Subcutaneous abdominal adipose tissue (tissue), 5 donors: ENCODE results near the gene CLDN19.

Experiments used
- H3K27ac ChIP-seq: one replicate; pipeline ENCODE4 v1.7.0; 2013; ENCODE audit warnings: low read depth, mild to moderate bottlenecking, inconsistent platforms, low read length, moderate library complexity
- H3K27me3 ChIP-seq, 5 donors: one replicate each; pipeline ENCODE4 v1.7.0; 2013; ENCODE audit warnings: low read length in 5 of 5, inconsistent platforms in 1 of 5; ENCODE audit not compliant: control insufficient read depth in 5 of 5, insufficient read depth in 4 of 5
- H3K36me3 ChIP-seq, 5 donors: one replicate each; pipeline ENCODE4 v1.7.0; 2013; ENCODE audit warnings: low read length in 5 of 5; ENCODE audit not compliant: control insufficient read depth in 5 of 5, insufficient read depth in 5 of 5
- H3K4me1 ChIP-seq, 5 donors: one replicate each; pipeline ENCODE4 v1.7.0; 2013; ENCODE audit warnings: low read length in 5 of 5, mild to moderate bottlenecking in 3 of 5, moderate library complexity in 1 of 5; ENCODE audit not compliant: control insufficient read depth in 5 of 5, insufficient read depth in 5 of 5
- H3K4me3 ChIP-seq, 5 donors: one replicate each; pipeline ENCODE4 v1.7.0; 2013; ENCODE audit warnings: low read length in 5 of 5, low read depth in 1 of 5
- H3K9ac ChIP-seq, 5 donors: one replicate each; pipeline ENCODE4 v1.7.0; 2013; ENCODE audit warnings: low read length in 5 of 5, mild to moderate bottlenecking in 4 of 5, moderate library complexity in 3 of 5
- H3K9me3 ChIP-seq, 5 donors: one replicate each; pipeline ENCODE4 v1.7.0; 2013; ENCODE audit warnings: low read length in 5 of 5; ENCODE audit not compliant: control insufficient read depth in 5 of 5
- donor health status: healthy.
- donor health status: healthy.
- donor health status: healthy.
- donor health status: healthy.
- donor health status: healthy.

Gene CLDN19

DNA sequence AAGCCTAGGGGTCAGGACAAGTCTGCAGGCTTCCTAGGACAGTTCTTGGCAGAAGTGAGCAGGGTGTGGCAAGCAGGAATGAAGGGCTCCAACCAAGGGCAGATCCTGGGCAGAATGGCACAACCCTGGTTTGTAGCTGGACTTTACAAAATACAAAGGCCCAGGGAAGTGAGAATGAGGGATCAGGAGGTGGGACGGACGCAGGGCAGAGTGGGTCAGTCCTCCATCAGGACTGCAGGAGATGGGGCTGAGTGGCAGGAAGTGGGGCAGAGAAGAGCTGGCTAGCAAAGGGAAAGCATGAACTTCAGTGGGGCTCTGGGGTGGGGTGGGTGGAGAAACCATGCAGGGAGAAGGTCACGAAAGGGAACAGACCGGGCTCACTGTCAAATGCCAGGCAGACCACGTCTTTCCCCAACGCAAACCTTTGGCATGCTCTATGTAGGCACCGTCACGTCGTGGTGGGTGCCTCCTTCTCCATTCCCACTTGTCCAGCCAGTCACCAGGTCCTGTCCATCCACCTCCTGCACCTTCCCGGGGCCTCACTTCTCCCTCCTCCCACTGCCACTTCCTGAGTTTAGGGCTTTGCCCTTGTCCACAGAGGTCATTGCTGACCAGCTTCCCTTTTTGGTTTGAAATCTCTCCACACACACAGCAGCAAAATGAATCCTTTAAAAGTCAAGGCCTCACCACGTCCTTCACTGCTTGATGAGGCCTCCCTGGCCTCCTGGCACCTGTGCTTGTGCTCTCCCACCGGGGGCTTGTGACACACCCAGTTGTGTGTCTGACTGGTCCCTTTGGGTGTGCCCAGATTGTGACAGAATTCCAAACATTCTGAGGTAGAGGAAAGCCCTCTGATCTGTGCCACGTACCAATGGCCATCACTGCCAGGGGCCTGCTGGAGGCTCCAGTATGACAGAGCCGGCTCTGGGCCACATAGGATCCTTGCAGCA is 8.7 kb upstream of the CLDN19 start:
- H3K4me1 ChIP-seq = peaks cover 4 to 16% (median 12%) of the 10 kb centered on the region in 5 donors
- H3K9me3 ChIP-seq = no peaks in the 10 kb centered on the region
- H3K36me3 ChIP-seq = peaks cover 8 to 71% (median 66%) of the 10 kb centered on the region in 5 donors
- H3K27ac ChIP-seq = no peak overlapping the region
- no peak overlapping the region for H3K9ac ChIP-seq
- no peaks in the 10 kb centered on the region for H3K27me3 ChIP-seq
- no peak overlapping the region for H3K4me3 ChIP-seq

DNA sequence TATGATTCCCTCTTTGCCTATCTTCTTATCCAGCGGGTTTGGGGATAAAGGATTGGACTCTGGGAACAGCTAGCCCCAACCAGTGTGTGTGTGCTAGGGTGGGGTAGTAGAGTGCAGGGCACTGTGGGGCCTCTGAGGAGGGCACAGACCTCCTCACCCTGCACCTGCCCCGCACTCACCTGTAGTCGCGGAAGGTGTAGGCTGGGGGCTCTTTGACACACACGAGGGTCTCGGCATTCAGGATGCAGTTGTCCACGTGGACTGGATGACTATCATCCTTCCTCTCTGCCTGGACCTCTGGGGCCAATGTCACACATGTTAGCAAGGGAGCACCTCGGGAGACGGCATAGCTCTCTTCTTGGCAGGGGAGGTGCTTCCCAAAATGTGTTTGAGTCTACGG is 8.0 kb upstream of the CLDN19 start:
- H3K27ac ChIP-seq = no peak overlapping the region
- no peak overlapping the region for H3K4me3 ChIP-seq
- peaks cover 4 to 16% (median 12%) of the 10 kb centered on the region in 5 donors for H3K4me1 ChIP-seq
- H3K27me3 ChIP-seq = no peaks in the 10 kb centered on the region
- H3K9me3 ChIP-seq = no peaks in the 10 kb centered on the region
- no peak overlapping the region for H3K9ac ChIP-seq
- peaks cover 5 to 64% (median 60%) of the 10 kb centered on the region in 5 donors for H3K36me3 ChIP-seq

DNA sequence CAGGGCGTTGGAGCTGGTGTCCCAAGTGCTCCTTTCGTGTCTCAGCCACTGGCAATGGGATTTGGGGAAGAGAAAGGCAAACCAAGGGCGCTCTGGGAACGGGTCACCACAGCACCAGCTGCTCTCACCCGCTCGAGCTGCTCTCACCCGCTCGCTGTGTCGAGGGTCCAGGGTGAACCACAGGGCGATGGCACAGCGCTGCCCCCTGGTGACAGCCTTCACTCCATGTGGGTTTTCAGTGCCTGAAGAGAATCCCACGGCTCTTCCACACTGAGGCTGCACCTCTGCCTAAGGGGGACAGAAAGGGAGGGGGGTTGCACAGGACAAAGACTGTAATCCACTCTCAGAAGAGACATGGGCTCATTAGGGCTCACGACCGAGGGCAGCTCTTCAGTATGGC is 7.1 kb upstream of the CLDN19 start:
- H3K4me1 ChIP-seq = peaks cover 4 to 16% (median 12%) of the 10 kb centered on the region in 5 donors
- H3K27me3 ChIP-seq = no peaks in the 10 kb centered on the region
- H3K27ac ChIP-seq = no peak overlapping the region
- no peak overlapping the region for H3K4me3 ChIP-seq
- no peak overlapping the region for H3K9ac ChIP-seq
- H3K36me3 ChIP-seq = peaks cover 0 to 55% (median 53%) of the 10 kb centered on the region in 5 donors
- no peaks in the 10 kb centered on the region for H3K9me3 ChIP-seq

DNA sequence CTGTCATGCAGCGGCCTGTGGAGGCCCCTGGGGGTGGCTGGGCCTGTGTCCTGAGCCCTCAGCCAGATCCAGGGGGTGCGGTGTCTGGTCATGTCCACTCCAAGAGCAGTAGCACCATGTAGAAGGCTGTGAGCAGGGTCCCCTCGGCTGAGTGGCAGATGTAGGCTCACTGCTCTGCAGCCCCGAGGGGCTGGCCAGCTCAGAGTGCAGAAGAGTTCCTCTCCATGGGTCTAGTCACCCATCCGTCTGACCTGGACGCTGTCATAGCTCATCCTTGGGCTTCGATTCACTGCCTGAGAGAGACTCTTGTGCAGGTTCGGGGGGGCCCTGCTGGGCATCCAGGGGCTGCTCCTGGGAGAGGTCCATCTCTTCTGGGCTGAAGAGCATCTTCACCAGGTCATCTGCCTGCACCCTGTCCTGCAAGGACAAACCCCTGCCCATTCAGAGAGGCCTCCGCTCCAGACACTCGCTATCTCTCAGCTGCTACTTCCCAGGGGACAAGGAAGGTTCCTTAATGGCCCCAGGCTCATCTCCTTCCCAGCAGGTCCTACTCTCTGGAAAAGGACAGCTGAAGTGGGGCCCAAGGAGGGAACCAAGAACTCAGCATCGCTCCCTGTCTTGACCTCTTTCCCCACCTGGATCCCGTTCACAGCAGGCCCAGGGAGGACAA is 6.5 kb upstream of the CLDN19 start:
- no peak overlapping the region for H3K27ac ChIP-seq
- H3K36me3 ChIP-seq = peaks cover 0 to 49% (median 47%) of the 10 kb centered on the region in 5 donors
- no peaks in the 10 kb centered on the region for H3K9me3 ChIP-seq
- H3K9ac ChIP-seq = no peak overlapping the region
- no peaks in the 10 kb centered on the region for H3K27me3 ChIP-seq
- no peak overlapping the region for H3K4me3 ChIP-seq
- H3K4me1 ChIP-seq = peaks cover 4 to 16% (median 12%) of the 10 kb centered on the region in 5 donors

DNA sequence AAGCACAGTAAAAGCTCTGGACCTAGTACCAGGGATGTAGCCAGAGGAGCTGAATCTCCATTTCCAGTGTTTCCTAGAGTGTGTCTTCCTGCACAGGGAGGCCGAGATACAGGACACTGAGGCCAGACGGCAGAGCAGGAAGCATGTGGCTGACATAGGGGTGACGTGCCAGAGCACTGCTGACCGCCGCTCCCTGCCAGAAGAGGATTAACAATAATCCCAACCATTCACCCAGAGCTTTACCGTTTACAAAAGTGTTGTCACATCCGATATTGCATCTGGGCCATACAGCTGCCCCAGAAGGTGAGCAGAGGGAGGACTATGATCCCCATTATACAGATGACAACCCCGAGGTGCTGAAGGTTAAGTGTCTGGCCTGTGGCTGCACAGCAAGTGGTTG is 5.8 kb upstream of the CLDN19 start:
- H3K36me3 ChIP-seq = peaks cover 0 to 48% (median 47%) of the 10 kb centered on the region in 5 donors

DNA sequence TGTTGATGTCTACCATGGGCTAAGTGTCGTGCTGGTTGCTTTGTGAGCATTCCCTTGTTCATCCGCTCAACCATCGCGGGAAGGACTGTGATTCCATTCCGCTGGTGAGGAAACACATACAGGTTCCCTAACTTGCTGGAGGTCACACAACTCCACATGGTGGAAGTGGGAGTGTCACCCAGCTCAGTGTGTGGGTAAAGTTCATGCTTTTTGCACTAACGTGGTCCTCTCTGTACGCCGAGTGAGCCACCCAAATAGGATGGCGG is 4.0 kb upstream of the CLDN19 start:
- H3K27me3 ChIP-seq = no peaks in the 10 kb centered on the region
- no peak overlapping the region for H3K4me3 ChIP-seq
- no peak overlapping the region for H3K27ac ChIP-seq
- H3K9ac ChIP-seq = no peak overlapping the region
- H3K4me1 ChIP-seq = peaks cover 3 to 11% (median 10%) of the 10 kb centered on the region in 5 donors
- H3K9me3 ChIP-seq = no peaks in the 10 kb centered on the region
- peaks cover 0 to 36% (median 35%) of the 10 kb centered on the region in 5 donors for H3K36me3 ChIP-seq

More for the DNA sequence above, 5.8 kb upstream of the CLDN19 start:
- Histone ChIP-seq H3K27ac (no peak overlapping the region), H3K4me1 (peaks cover 4 to 16% (median 12%) of the 10 kb centered on the region in 5 donors), H3K9ac (no peak overlapping the region), H3K4me3 (no peak overlapping the region), H3K9me3 (no peaks in the 10 kb centered on the region), H3K27me3 (no peaks in the 10 kb centered on the region)

DNA sequence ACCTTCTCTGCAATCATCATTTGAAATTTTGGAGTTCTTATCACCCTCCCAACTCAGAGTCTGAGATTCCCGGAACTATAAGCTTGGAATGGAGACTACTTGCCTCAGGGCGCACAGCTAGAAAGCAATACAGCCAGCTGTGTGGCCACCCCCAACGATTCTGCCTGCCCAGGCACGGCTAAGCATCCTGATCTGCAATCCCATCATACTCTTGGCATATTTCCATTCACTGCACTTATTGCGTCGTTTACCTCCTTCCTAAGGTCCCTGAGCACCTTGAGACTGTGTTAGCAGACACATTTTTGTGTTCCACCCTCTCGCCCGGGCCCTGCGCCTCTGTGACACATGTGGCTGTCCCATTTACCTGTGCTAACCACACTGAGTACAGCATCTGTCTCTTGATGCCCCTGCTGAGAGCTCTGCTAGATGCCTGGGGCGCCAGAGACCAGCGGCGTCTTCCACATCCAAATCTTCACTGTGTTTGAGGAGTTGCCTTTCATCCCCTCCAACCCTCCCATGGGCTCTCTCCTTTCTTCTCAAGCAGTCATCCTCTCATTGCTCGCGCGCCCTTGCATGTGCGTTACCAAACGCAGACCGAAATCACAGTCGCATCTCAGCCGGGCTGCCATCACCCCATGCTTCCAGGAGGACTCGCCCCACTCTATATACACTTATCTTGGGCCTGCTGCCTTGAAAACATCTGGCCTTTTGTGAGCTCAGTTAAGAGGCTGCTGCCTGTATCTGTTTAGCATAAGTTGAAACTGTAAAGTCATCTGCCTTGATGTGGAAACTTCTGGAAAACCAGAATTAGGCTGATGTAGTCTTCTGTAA is 3.5 kb upstream of the CLDN19 start:
- Histone ChIP-seq H3K4me3 (no peak overlapping the region), H3K36me3 (peaks cover 0 to 31% (median 29%) of the 10 kb centered on the region in 5 donors), H3K9ac (no peak overlapping the region), H3K27me3 (no peaks in the 10 kb centered on the region), H3K27ac (no peak overlapping the region), H3K4me1 (peaks cover 2 to 6% (median 4%) of the 10 kb centered on the region in 5 donors), H3K9me3 (no peaks in the 10 kb centered on the region)

DNA sequence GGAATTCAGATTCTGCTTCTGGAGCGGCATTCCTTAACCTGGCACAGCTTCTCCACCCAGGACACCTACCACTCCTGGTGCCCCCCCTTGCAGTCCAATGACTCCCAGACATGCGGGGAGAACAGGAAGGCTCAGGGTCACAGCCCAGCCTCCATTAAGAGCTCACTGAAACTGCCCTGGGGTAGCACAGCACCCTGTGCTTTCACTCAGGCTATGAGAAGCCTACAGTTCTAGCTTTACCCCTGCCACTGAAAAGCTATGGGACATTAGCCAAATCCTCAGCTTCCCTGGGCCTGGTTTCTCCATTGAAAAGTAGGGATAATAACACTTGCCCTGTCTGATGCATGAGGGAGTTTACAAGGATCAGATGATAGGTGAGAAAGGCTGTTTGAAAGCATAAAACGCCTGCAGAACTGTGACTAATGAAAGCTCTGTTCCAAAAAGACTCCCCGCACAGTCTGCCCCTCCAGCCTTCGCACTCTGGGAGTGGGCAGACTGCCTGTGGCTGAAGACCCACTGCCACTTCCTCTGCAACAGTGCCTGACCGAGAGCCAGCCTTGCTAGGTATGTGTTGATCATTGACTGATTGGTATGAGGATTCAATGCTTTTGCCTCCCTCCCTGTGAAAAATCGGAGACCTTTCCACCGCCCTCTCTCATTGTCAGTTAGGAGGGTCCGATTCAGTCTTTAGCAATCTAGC is 2.7 kb upstream of the CLDN19 start:
- Histone ChIP-seq H3K27me3 (peaks cover 0 to 4% (median 0%) of the 10 kb centered on the region in 5 donors), H3K4me3 (no peak overlapping the region), H3K9me3 (no peaks in the 10 kb centered on the region), H3K9ac (no peak overlapping the region), H3K36me3 (peaks cover 0 to 23% (median 21%) of the 10 kb centered on the region in 5 donors), H3K27ac (no peak overlapping the region), H3K4me1 (peaks cover 0 to under 1% (median 0%) of the 10 kb centered on the region in 5 donors)

DNA sequence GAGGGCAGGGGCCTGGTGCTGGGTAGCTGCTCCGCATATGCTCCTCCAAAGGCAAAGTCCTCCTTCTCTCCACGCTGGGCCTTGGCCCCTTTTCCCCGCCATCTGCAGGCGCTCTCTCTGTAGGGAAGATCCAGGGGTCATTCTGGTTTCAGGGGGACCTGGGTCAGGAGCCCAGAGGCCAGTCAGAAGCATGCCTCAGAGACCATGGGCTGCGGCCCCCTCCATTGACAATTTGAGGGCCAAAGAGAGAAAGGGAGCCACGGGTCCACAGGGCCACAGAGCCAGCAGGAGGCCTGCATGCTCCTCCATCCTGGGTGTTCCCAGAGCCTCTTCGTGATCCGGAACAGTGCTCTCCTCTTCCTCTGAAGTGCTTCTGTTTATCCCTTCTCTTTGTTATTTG is 2.1 kb upstream of the CLDN19 start:
- Histone ChIP-seq H3K4me1 (peaks cover 0 to 7% (median 0%) of the 10 kb centered on the region in 5 donors), H3K36me3 (peaks cover 0 to 17% (median 16%) of the 10 kb centered on the region in 5 donors), H3K4me3 (no peak overlapping the region), H3K27ac (no peak overlapping the region), H3K27me3 (peaks cover 0 to 4% (median 0%) of the 10 kb centered on the region in 5 donors), H3K9me3 (no peaks in the 10 kb centered on the region), H3K9ac (no peak overlapping the region)
